ENCODE measurements around the gene METTL4.

Gene METTL4

GRCh38 chr18:2589345-2590068 is 18.2 kb upstream of the METTL4 start:
- no peak for ATAC-seq
- TF ChIP-seq ZNF70 (CRISPR knock-in tag; IDR thresholded peaks at IDR 0.05) (no peak), CSRNP3 (CRISPR knock-in tag; IDR thresholded peaks at IDR 0.05) (no peak), ZFP30 (CRISPR knock-in tag; IDR thresholded peaks at IDR 0.05) (no peak), CSDC2 (CRISPR knock-in tag; IDR thresholded peaks at IDR 0.05) (no peak), ZNF565 (CRISPR knock-in tag; conservative IDR thresholded peaks at IDR 0.05; ENCODE audit: low read depth) (no peak), TOX (CRISPR knock-in tag; IDR thresholded peaks at IDR 0.05; ENCODE audit: borderline replicate concordance) (no peak), SNAI2 (CRISPR knock-in tag; IDR thresholded peaks at IDR 0.05) (no peak), TCF4 (CRISPR knock-in tag; IDR thresholded peaks at IDR 0.05; ENCODE audit: borderline replicate concordance) (no peak)

GRCh38 chr18:2588666-2589344 is 17.5 kb upstream of the METTL4 start:
- ATAC-seq, result no peak
- TF ChIP-seq PPARA (CRISPR knock-in tag; IDR thresholded peaks at IDR 0.05; ENCODE audit: borderline replicate concordance) (no peak), ARNTL (CRISPR knock-in tag; IDR thresholded peaks at IDR 0.05; ENCODE audit: borderline replicate concordance, low read depth) (no peak), CSRNP3 (CRISPR knock-in tag; IDR thresholded peaks at IDR 0.05) (no peak), ZC3H10 (CRISPR knock-in tag; IDR thresholded peaks at IDR 0.05) (no peak), GLIS3 (CRISPR knock-in tag; IDR thresholded peaks at IDR 0.05) (no peak), CSDC2 (CRISPR knock-in tag; IDR thresholded peaks at IDR 0.05) (no peak), SNAI2 (CRISPR knock-in tag; IDR thresholded peaks at IDR 0.05) (no peak), POU6F1 (CRISPR knock-in tag; IDR thresholded peaks at IDR 0.05; ENCODE audit: borderline replicate concordance, low read depth) (no peak), ZFP3 (CRISPR knock-in tag; IDR thresholded peaks at IDR 0.05) (no peak), CREB5 (CRISPR knock-in tag; IDR thresholded peaks at IDR 0.05; ENCODE audit: low read depth) (no peak), PATZ1 (CRISPR knock-in tag; IDR thresholded peaks at IDR 0.05; ENCODE audit: borderline replicate concordance) (no peak), OSR1 (CRISPR knock-in tag; IDR thresholded peaks at IDR 0.05) (no peak), ZFP30 (CRISPR knock-in tag; IDR thresholded peaks at IDR 0.05) (no peak), TSHZ2 (CRISPR knock-in tag; IDR thresholded peaks at IDR 0.05) (no peak), BACH2 (CRISPR knock-in tag; IDR thresholded peaks at IDR 0.05; ENCODE audit: borderline replicate concordance) (no peak)
